GM12878 (cell line): Measurements from ENCODE around the gene ADCY2. TPM values are rescaled to one million over a fixed set of nuclear protein-coding genes. Genes with fewer than 3 reads are reported as not detected.

Experiments used
- ATAC-seq: fragments of 200-7000 bp; cut with Tn5 transposase; 3 replicates; pipeline ENCODE4 v1.9.1; 2020; ENCODE audit warnings: mild to moderate bottlenecking, moderate library complexity
- BruUV-seq: library from RNA; stranded (reverse); fragments of 400-500 nt; replicated peaks from 2 replicates; lab custom pipeline; 2021; lab: Mats Ljungman, UMichigan
- CTCF ChIA-PET: fragments of 300-600 bp; sonication (Branson Sonifier 250); formaldehyde crosslinking; extraction: SDS; loops from one replicate; lab custom pipeline; 2021; ENCODE audit warnings: inconsistent platforms; lab: Yijun Ruan, JAX
- POLR2A ChIA-PET: fragments of 350-600 bp; formaldehyde crosslinking; extraction: SDS; loops from one replicate; lab custom pipeline; 2021; ENCODE audit warnings: inconsistent platforms; lab: Charles Lee
- RAD21 ChIA-PET: fragments of 300-600 bp; sonication (Branson Sonifier 250); formaldehyde crosslinking; loops from one replicate; lab custom pipeline; 2023; ENCODE audit warnings: antibody characterized with exemption; ENCODE audit not compliant: unreplicated experiment; lab: Charles Lee
- SMC1A ChIA-PET: fragments of 300-600 bp; sonication (Branson Sonifier 250); formaldehyde crosslinking; loops from one replicate; lab custom pipeline; 2023; ENCODE audit not compliant: unreplicated experiment, uncharacterized antibody; lab: Charles Lee
- DNase-seq: peaks from one replicate; pipeline ENCODE4 v3.0.0-alpha.2; 2011; ENCODE audit warnings: low read depth, low spot score
- FAIRE-seq: peaks from 3 replicates; lab custom pipeline; 2011; peaks lifted over from hg19 to GRCh38; lab: Jason Lieb, UNC
- H2AFZ ChIP-seq: 2 replicates; pipeline ENCODE4 v1.6.0; 2011; ENCODE audit warnings: low read depth, low read length, control low read depth; ENCODE audit not compliant: control insufficient read depth
- H3K27ac ChIP-seq: 2 replicates; pipeline ENCODE4 v1.5.1; 2011; ENCODE audit warnings: control low read depth; ENCODE audit not compliant: control insufficient read depth, insufficient read depth
- H3K27me3 ChIP-seq, 2 experiments: replicated peaks in 1 of 2; 2 replicates each; pipeline versions ENCODE4 v1.6.0 to v1.6.1; 2011; ENCODE audit warnings: low read length in 1 of 2; ENCODE audit not compliant: control insufficient read depth in 2 of 2, insufficient read depth in 2 of 2
- H3K36me3 ChIP-seq, 2 experiments: 2 replicates each; pipeline ENCODE4 v1.5.1; 2011; ENCODE audit warnings: low read length in 1 of 2; ENCODE audit not compliant: control insufficient read depth in 2 of 2, insufficient read depth in 2 of 2
- H3K4me1 ChIP-seq: 2 replicates; pipeline ENCODE4 v1.6.1; 2011; ENCODE audit warnings: mild to moderate bottlenecking, low read length, moderate library complexity, mixed read lengths; ENCODE audit not compliant: control insufficient read depth, insufficient read depth
- H3K4me2 ChIP-seq: 2 replicates; pipeline ENCODE4 v1.6.0; 2011; ENCODE audit warnings: control low read depth; ENCODE audit not compliant: control insufficient read depth, insufficient read depth
- H3K4me3 ChIP-seq: fragments of 200-600 bp; sonication (generic); 2 replicates; pipeline ENCODE4 v1.5.1; 2016
- H3K79me2 ChIP-seq: 2 replicates; pipeline ENCODE4 v1.6.0; 2011; ENCODE audit warnings: low read length; ENCODE audit not compliant: control insufficient read depth, insufficient read depth
- H3K9ac ChIP-seq: 2 replicates; pipeline ENCODE4 v1.8.0; 2011; ENCODE audit warnings: low read length, control low read depth, mixed read lengths; ENCODE audit not compliant: control insufficient read depth, insufficient read depth
- H3K9me3 ChIP-seq: replicated peaks from 3 replicates; pipeline ENCODE4 v1.5.1; 2011; ENCODE audit warnings: mild to moderate bottlenecking, low read length; ENCODE audit not compliant: control insufficient read depth, insufficient read depth
- H4K20me1 ChIP-seq: 2 replicates; pipeline ENCODE4 v1.6.0; 2011; ENCODE audit not compliant: control insufficient read depth, insufficient read depth
- ATF7 ChIP-seq: fragments of 450-650 bp; IDR thresholded peaks from 2 replicates; pipeline ENCODE4 v1.6.1; 2016; ENCODE audit warnings: low read depth, mild to moderate bottlenecking
- BACH1 ChIP-seq: fragments of 450-650 bp; IDR thresholded peaks from 2 replicates; pipeline ENCODE4 v1.6.1; 2017; ENCODE audit warnings: mild to moderate bottlenecking, borderline replicate concordance
- CHD1 ChIP-seq: IDR thresholded peaks from 2 replicates; pipeline ENCODE4 v1.6.1; 2012; ENCODE audit warnings: low read depth, low read length, improper control_type of control experiment
- EZH2 ChIP-seq: IDR thresholded peaks from 2 replicates; pipeline ENCODE4 v1.6.1; 2012; ENCODE audit warnings: low read depth, mild to moderate bottlenecking, control low read depth, inconsistent platforms, low read length, borderline replicate concordance; ENCODE audit not compliant: control insufficient read depth
- KLF5 ChIP-seq: fragments of 450-650 bp; IDR thresholded peaks from 2 replicates; pipeline ENCODE4 v1.6.1; 2014; ENCODE audit warnings: mild to moderate bottlenecking; ENCODE audit not compliant: partially characterized antibody
- MEF2A ChIP-seq: IDR thresholded peaks from 2 replicates; pipeline ENCODE4 v1.6.1; 2011; ENCODE audit warnings: low read depth, mild to moderate bottlenecking, low read length, moderate library complexity; ENCODE audit not compliant: insufficient read depth
- MEF2B ChIP-seq: fragments of 450-650 bp; IDR thresholded peaks from 2 replicates; pipeline ENCODE4 v1.6.1; 2018; ENCODE audit warnings: mild to moderate bottlenecking, moderate library complexity; ENCODE audit not compliant: partially characterized antibody, poor library complexity, severe bottlenecking
- NR2C1 ChIP-seq: fragments of 450-650 bp; IDR thresholded peaks from 2 replicates; pipeline ENCODE4 v1.6.1; 2017; ENCODE audit warnings: antibody characterized with exemption, mild to moderate bottlenecking, moderate library complexity
- NR2C2 ChIP-seq: IDR thresholded peaks from 2 replicates; pipeline ENCODE4 v1.6.1; 2011; ENCODE audit warnings: borderline replicate concordance, low read depth; ENCODE audit not compliant: control insufficient read depth, insufficient read length
- RBBP5 ChIP-seq: fragments of 200-600 bp; sonication (generic); conservative IDR thresholded peaks from 2 replicates; pipeline ENCODE4 v1.6.1; 2016
- SIN3A ChIP-seq: IDR thresholded peaks from 2 replicates; pipeline ENCODE4 v1.6.1; 2012; ENCODE audit warnings: low read depth, low read length, improper control_type of control experiment
- SUPT20H ChIP-seq: IDR thresholded peaks from 2 replicates; pipeline ENCODE4 v1.6.1; 2011; ENCODE audit warnings: low read depth, mild to moderate bottlenecking, low read length, moderate library complexity, borderline replicate concordance; ENCODE audit not compliant: control insufficient read depth
- TAF1 ChIP-seq: IDR thresholded peaks from 2 replicates; pipeline ENCODE4 v1.6.1; 2011; ENCODE audit warnings: mild to moderate bottlenecking, low read depth, low read length, borderline replicate concordance
- ZBED1 ChIP-seq: IDR thresholded peaks from 2 replicates; pipeline ENCODE4 v1.6.1; 2016; ENCODE audit warnings: borderline replicate concordance
- ZBTB40 ChIP-seq: fragments of 450-650 bp; IDR thresholded peaks from 2 replicates; pipeline ENCODE4 v1.6.1; 2016; ENCODE audit warnings: mild to moderate bottlenecking, moderate library complexity, borderline replicate concordance
- in situ Hi-C: fragments of 300-500 bp; cut with MboI; formaldehyde crosslinking; loops from 9 replicates; pipeline ENCODE4 v1.14.3; 2018; ENCODE audit warnings: mixed read lengths
- intact Hi-C: fragments of 100-400 bp; cut with micrococcal nuclease; formaldehyde crosslinking; loops from one replicate; pipeline ENCODE4 v1.14.2; 2022; ENCODE audit not compliant: unreplicated experiment
- polyA plus RNA-seq, 11 experiments: library from polyadenylated mRNA; depleted of rRNA in 4 of 11; unstranded in 6 of 11; stranded (reverse) in 5 of 11; fragments of >200 nt; fragmentation: Nextera tagmentation in 4 of 11; fragmentation: Illumina TruSeq in 1 of 11; extraction: Ambion mirVana in 4 of 11; extraction: Trizol in 1 of 11; gene quantifications; 1 replicate in 1 of 11; 2 replicates in 10 of 11; pipeline versions ENCODE4 v1.2.1 to v1.2.3, GENCODE V29; 2011 to 2016; ENCODE audit warnings: inconsistent platforms in 2 of 11, missing spikeins in 2 of 11, low read depth in 1 of 11
- total RNA-seq, 4 experiments: library from RNA; depleted of rRNA in 3 of 4; stranded (reverse); fragments of >200 nt in 3 of 4; fragmentation: Illumina TruSeq in 1 of 4; extraction: Trizol in 1 of 4; gene quantifications; 2 replicates each; pipeline versions ENCODE4 v1.2.1 to v1.2.3, GENCODE V29; 2013 to 2021

ADCY2 gene
- total and polyA plus RNA-seq, 10 of the 15 experiments (the other 5 are each of a cell fraction or from before 2014, with no cell fraction given), result 0.07 to 0.26 TPM; not detected in 8

- Histone ChIP-seq H3K4me2 (no peak overlapping the region), H2AFZ (no peak overlapping the region), H3K9me3 (no peaks in the 10 kb centered on the region), H3K9ac (no peak overlapping the region), H4K20me1 (no peaks in the 10 kb centered on the region), H3K27me3 (no peaks in the 10 kb centered on the region), H3K79me2 (no peaks in the 10 kb centered on the region), H3K27ac (no peak overlapping the region), H3K4me1 (no peaks in the 10 kb centered on the region), H3K4me3 (no peak overlapping the region), H3K36me3 (no peaks in the 10 kb centered on the region)
- in situ Hi-C loops (no loop called here), intact Hi-C loops (no loop called here)
- RAD21 ChIA-PET, result interaction anchor here (0.5 kb wide), 1 partner anchor 492 kb away, joined by 3 read pairs; no protein-coding TSS in a partner anchor
- DNase-seq (no peak), ATAC-seq (no peak), FAIRE-seq (no peak)
- CTCF ChIA-PET, result no interaction called here
- SMC1A ChIA-PET, result no interaction called here
- TF ChIP-seq MEF2A (no peak), ATF7 (no peak), KLF5 (no peak), RBBP5 (no peak), ZBED1 (no peak), MEF2B (no peak), SUPT20H (no peak), ZBTB40 (no peak), EZH2 (no peak), CHD1 (no peak), BACH1 (no peak), NR2C1 (no peak), NR2C2 (no peak), TAF1 (no peak), SIN3A (no peak)
- POLR2A ChIA-PET, result no interaction called here
- BruUV-seq, result no TSS peak
Observed at GRCh38 chr5:7628248-7628647, 232.3 kb downstream of the ADCY2 start.
